GM21825 (cell line): ENCODE measurements around the gene PORCN.
A peak's percentile ranks its signal among the peaks of the same experiment; 100 is the strongest.
"Not testable (repeated sequence)": the region's sequence is repeated elsewhere in the genome, so short reads cannot be mapped to it uniquely, and the experiment has no call there.

Source experiments
- ATAC-seq: cut with Tn5 transposase; IDR thresholded peaks from one replicate; pipeline ENCODE4 v1.9.1; 2021; ENCODE audit warnings: mild to moderate bottlenecking, moderate library complexity; ENCODE audit not compliant: unreplicated experiment

Gene PORCN

GRCh38 chrX:48509245-48509590, 426 bp downstream of the PORCN start:
- ATAC-seq: peak; percentile 16

GRCh38 chrX:48509619-48510018, 827 bp downstream of the PORCN start:
- ATAC-seq: peak; percentile 7

DNA sequence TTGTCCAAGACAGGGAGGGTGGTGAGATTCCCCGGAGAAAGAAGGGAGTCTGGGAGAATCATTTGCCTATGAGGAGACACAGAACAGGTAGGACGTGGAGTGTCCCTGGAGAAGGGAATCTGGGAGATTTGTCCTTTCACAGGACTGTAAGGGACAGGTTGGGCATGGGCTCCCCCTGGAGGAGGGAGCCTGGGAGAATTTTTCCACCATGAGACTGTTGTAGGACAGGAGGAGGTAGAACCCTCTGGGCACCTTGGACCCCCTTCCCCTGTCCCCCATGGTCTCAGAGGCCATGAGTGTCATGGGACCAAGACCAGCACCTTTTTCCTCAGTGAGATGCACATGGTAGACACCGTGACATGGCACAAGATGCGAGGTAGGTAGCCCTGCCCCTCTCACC, 2.8 kb downstream of the PORCN start:
- ATAC-seq: no peak

- no peak for ATAC-seq
These were observed 3.7 kb downstream of the PORCN start for GRCh38 chrX:48512371-48512935.

GRCh38 chrX:48513670-48514069, 4.9 kb downstream of the PORCN start:
- no peak for ATAC-seq

GRCh38 chrX:48514126-48514806, 5.5 kb downstream of the PORCN start:
- no peak for ATAC-seq

DNA sequence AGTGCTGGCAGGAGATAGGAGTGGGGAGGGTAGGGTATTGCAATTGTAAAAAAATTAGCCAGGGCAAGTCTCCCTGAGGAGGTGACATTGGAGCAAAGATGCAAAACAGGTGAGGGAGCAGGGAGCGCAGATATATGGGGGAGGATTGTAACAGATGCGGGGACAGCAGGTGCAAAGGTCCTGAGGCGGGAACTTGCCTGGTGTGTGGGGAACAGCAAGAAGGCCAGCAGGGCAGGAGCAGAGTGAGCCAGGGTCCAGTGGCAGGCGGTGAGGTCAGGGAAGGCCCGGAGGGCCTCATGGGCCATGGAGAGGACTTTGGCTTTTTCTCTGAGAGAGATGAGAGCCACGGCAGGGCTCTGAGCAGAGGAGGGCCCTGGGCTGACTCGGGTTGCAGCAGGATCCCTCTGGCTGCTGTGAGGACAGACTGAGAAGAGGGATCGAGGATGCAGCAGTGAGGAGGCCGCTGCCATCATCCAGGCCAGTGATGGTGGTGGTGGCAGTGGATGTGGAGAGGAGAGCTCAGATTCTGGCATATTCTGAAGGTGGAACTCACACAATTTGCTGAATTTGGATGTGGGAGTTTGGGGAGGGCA, 6.2 kb downstream of the PORCN start:
- no peak for ATAC-seq

DNA sequence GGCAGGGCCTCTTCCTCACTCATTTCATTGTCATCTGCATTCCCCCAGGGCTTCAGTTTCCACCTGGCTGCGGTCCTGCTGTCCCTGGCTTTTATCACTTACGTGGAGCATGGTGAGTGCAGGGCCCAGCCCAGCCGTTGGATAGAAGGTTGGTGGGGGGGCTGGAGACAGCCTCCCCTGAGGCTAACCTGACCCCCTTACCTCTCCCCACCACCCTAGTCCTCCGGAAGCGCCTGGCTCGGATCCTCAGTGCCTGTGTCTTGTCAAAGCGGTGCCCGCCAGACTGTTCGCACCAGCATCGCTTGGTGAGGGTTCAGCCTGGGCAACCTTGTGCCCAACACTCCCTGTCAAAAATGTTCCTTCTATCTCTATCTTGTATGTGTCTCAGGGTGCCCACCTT, 7.0 kb downstream of the PORCN start:
- ATAC-seq: no peak

GRCh38 chrX:48516285-48516684, 7.5 kb downstream of the PORCN start:
- no peak for ATAC-seq

DNA sequence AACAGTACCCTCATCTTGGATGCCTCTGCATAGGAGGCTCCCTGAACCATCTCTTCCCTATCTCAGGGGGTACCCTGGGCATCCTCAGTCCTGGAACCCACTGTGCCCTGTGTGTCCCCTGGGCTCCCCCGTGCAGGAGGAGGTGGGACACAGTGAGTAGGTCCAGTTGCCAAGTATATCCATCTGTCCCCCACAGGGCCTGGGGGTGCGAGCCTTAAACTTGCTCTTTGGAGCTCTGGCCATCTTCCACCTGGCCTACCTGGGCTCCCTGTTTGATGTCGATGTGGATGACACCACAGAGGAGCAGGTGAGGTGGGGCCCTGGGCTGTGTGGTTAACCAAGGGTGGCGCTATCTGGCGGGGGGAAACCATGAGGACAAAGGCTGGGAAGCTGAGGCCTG, 8.2 kb downstream of the PORCN start:
- ATAC-seq: no peak

- ATAC-seq: not testable (repeated sequence)
These were observed 10.7 kb downstream of the PORCN start for GRCh38 chrX:48519481-48519880.

DNA sequence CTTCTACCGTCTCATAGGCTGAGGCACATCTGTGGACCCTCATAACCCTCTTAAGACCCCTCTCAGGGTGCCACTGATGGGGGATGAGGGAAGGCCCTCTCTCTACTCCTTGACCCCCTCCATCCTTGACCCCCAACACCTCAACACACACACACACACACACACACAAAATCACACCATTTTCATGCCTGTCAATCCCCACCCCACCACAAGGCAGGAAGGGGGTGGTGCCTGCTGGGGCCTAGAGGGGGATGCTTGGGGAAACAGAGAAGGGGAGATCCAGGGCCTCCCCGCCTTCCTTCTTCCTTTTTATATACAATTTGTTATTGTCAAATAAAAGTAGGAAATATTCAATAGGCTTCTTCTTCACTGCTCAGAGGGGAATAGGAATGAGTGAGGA, 11.7 kb downstream of the PORCN start:
- no peak for ATAC-seq

GRCh38 chrX:48520976-48521352, 12.2 kb downstream of the PORCN start:
- no peak for ATAC-seq

GRCh38 chrX:48521353-48522243, 12.8 kb downstream of the PORCN start, which contains the start of gene EBP:
EBP (plus strand) TSS chrX:48521808; CDS start chrX:48523772, 1,964 bp downstream.
- ATAC-seq: peak; percentile 96

DNA sequence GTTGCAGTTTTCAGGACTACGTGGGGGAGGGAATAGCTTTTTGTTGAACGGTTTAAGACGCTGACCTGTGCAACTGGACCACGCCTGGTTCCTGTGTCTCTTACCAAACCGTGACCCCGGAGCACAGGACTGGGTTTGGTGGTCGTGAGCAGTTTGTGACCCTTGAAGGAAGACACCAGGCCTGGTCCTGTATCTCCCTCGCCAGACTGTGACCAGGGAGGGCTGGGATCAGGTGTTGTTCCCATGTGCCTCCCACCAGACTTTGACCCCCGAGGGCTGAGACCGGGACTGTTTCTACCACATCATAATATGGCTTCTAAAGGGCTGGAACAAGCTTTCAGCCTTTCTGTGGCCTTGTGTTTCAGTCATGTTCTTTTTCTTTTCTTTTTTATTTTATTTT, 13.5 kb downstream of the PORCN start:
- no peak for ATAC-seq

- ATAC-seq: no peak
These were observed 14.9 kb downstream of the PORCN start for GRCh38 chrX:48523682-48524081.

DNA sequence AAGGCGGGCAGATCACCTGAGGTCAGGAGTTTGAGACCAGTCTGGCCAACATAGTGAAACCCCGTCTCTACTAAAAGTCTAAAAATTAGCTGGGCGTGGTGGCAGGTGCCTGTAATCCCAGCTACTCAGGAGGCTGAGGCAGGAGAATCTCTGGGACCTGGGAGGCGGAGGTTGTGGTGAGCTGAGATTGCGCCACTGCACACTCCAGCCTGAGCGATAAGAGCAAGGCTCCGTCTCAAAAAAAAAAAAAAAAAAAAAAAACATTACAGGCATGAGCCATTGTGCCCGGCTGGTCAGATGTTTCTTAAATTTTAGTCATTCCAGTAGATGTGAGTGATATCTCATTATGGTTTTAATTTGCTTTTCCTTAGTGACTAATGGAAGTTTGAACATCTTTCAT, 17.1 kb downstream of the PORCN start:
- not testable (repeated sequence) for ATAC-seq

DNA sequence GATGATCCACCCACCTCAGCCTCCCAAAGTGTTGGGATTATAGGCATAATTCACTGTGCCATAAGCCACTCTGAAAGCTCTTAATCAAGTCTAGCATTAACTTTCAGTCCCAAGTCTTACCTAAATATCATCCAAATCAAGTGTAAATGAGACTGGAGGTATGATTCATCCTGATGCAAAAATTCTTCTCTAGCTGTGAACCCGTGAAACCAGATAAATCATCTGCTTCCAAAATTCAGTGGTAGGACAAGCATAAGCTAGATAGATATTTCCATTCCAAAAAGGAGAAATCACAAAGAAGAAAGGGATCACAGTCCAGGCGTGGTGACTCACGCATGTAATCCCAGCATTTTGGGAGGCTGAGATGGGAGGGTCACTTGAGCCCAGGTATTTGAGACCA, 21.9 kb downstream of the PORCN start:
- ATAC-seq: no peak

GRCh38 chrX:48531358-48531959, 22.7 kb downstream of the PORCN start:
- no peak for ATAC-seq

- no peak for ATAC-seq
These were observed 23.4 kb downstream of the PORCN start for GRCh38 chrX:48532161-48532560.

DNA sequence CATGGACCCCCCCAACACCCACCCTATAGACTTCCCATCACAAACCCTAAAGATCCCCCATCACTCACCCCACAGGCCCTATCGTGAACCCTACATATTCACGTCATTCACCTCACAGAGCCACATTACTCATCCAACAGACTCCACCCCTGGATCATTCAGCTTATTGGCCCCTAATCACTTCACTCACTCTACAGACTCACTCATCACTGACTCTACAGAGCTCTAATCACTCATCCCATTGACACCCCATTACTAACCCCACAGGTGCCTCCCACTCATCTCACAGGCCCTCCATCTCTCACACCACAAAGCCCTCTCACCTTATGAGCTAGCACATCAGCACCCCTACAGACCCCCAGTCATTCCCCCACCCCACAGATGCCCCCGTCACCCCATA, 24.4 kb downstream of the PORCN start:
- ATAC-seq: no peak
